Heart left ventricle (tissue), 13 donors: Measurements from ENCODE around the gene RABGGTA.

Experiments
- POLR2A ChIP-seq, 2 donors: fragments of 450-650 bp; IDR thresholded peaks; one replicate each; pipeline ENCODE4 v1.6.1; 2017; ENCODE audit warnings: antibody characterized with exemption in 2 of 2, mild to moderate bottlenecking in 2 of 2, moderate library complexity in 2 of 2
- TF ChIP-seq, protein P1 (sequence below), 12 donors: fragments of 200-600 bp; sonication (generic) in 4 of 12; IDR thresholded peaks; one replicate each; pipeline versions ENCODE4 v1.5.0 to v1.8.0; 2018 to 2022; ENCODE audit warnings: antibody characterized with exemption in 12 of 12, mild to moderate bottlenecking in 5 of 12
- donor health status: ischemic (EF 13 %, LVEDD 7.1; RV severe dilation, severe dysfunction).
- donor health status: DM: no; HTN: yes; CAD: no.
- donor health status: DM: no; HTN: no; CAD: no.
- donor health status: ischemic (EF 25% LVEDD 6.9; RV normal size, moderate dysfunction).
- donor health status: ischemic (EF 25% LVEDD 5.7; RV mildly dilated, moderate dysfunction).
- donor health status: ischemic (EF 35%, LVEDD 5.7; RV mildly dilated, moderate dysfunction).
- donor health status: nonischemic (EF 11% LVEDD 7.7; RV severe dilation, severe dysfunction).
- donor health status: DM: yes; HTN: yes; CAD: no.
- donor health status: PGD.
- donor health status: ischemic (EF 29% LVEDD 5.4; RV normal size, mild dysfunction).
- donor health status: nonischemic (EF 23%, LVEDD 6.1; RV moderate dilation, normal function).

DNA sequence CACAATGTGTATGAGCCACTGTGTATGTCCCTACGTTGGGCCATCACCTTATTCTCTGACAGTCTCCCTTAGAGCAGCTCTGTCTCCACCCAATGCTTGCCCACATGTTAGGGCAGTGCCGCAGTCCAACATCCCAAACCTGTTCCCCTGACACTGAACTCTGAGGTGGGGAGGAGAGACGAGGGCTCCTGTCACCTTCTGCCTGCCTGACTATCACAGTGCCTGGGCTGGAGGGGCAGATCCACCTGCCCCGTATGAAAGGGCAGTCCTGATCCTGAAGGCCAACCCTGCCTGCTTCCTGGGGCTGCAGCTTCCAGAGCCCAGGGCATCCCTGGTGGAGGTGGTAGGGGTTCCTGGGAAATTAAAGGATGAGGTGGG, 10.6 kb downstream of the RABGGTA start:
- TF ChIP-seq POLR2A (IDR thresholded peaks at IDR 0.05): no peak
- TF ChIP-seq, protein P1, sequence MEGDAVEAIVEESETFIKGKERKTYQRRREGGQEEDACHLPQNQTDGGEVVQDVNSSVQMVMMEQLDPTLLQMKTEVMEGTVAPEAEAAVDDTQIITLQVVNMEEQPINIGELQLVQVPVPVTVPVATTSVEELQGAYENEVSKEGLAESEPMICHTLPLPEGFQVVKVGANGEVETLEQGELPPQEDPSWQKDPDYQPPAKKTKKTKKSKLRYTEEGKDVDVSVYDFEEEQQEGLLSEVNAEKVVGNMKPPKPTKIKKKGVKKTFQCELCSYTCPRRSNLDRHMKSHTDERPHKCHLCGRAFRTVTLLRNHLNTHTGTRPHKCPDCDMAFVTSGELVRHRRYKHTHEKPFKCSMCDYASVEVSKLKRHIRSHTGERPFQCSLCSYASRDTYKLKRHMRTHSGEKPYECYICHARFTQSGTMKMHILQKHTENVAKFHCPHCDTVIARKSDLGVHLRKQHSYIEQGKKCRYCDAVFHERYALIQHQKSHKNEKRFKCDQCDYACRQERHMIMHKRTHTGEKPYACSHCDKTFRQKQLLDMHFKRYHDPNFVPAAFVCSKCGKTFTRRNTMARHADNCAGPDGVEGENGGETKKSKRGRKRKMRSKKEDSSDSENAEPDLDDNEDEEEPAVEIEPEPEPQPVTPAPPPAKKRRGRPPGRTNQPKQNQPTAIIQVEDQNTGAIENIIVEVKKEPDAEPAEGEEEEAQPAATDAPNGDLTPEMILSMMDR (IDR thresholded peaks at IDR 0.05): no peak
